Ishikawa (cell line): ENCODE results near the gene AUTS2.

Experiments
- CEBPB ChIP-seq: IDR thresholded peaks from 2 replicates; pipeline ENCODE4 v1.6.1; 2012
- CREB1 ChIP-seq: IDR thresholded peaks from 2 replicates; pipeline ENCODE4 v1.6.1; 2012; ENCODE audit warnings: low read depth
- EGR1 ChIP-seq: IDR thresholded peaks from 2 replicates; pipeline ENCODE4 v1.6.1; 2012
- EP300 ChIP-seq: IDR thresholded peaks from 2 replicates; pipeline ENCODE4 v1.6.1; 2012; ENCODE audit warnings: borderline replicate concordance
- FOXM1 ChIP-seq: IDR thresholded peaks from 2 replicates; pipeline ENCODE4 v1.6.1; 2012; ENCODE audit warnings: low read depth, borderline replicate concordance
- MAX ChIP-seq: IDR thresholded peaks from 2 replicates; pipeline ENCODE4 v1.6.1; 2012
- NFIC ChIP-seq: IDR thresholded peaks from 2 replicates; pipeline ENCODE4 v1.6.1; 2012
- RAD21 ChIP-seq: IDR thresholded peaks from 2 replicates; pipeline ENCODE4 v1.6.1; 2012; ENCODE audit warnings: low read depth
- TAF1 ChIP-seq: IDR thresholded peaks from 2 replicates; pipeline ENCODE4 v1.6.1; 2012; ENCODE audit warnings: low read depth, mild to moderate bottlenecking
- TCF12 ChIP-seq: IDR thresholded peaks from 2 replicates; pipeline ENCODE4 v1.6.1; 2012; ENCODE audit warnings: low read depth
- TEAD4 ChIP-seq: IDR thresholded peaks from 2 replicates; pipeline ENCODE4 v1.6.1; 2012
- YY1 ChIP-seq: IDR thresholded peaks from 2 replicates; pipeline ENCODE4 v1.6.1; 2012; ENCODE audit warnings: low read depth
- ZBTB7A ChIP-seq: IDR thresholded peaks from 2 replicates; pipeline ENCODE4 v1.6.1; 2012; ENCODE audit warnings: low read depth
- TF ChIP-seq, protein P1 (sequence below): IDR thresholded peaks from 2 replicates; pipeline ENCODE4 v1.6.1; 2012; ENCODE audit warnings: low read depth, mild to moderate bottlenecking
- TF ChIP-seq, protein P2 (sequence below): IDR thresholded peaks from 2 replicates; pipeline ENCODE4 v1.6.1; 2012

AUTS2 gene

GRCh38 chr7:70241536-70242175, 643.4 kb downstream of the AUTS2 start:
- TF ChIP-seq EGR1 = no peak
- TF ChIP-seq TAF1 = no peak
- TF ChIP-seq TCF12 = no peak
- TF ChIP-seq, protein P1, sequence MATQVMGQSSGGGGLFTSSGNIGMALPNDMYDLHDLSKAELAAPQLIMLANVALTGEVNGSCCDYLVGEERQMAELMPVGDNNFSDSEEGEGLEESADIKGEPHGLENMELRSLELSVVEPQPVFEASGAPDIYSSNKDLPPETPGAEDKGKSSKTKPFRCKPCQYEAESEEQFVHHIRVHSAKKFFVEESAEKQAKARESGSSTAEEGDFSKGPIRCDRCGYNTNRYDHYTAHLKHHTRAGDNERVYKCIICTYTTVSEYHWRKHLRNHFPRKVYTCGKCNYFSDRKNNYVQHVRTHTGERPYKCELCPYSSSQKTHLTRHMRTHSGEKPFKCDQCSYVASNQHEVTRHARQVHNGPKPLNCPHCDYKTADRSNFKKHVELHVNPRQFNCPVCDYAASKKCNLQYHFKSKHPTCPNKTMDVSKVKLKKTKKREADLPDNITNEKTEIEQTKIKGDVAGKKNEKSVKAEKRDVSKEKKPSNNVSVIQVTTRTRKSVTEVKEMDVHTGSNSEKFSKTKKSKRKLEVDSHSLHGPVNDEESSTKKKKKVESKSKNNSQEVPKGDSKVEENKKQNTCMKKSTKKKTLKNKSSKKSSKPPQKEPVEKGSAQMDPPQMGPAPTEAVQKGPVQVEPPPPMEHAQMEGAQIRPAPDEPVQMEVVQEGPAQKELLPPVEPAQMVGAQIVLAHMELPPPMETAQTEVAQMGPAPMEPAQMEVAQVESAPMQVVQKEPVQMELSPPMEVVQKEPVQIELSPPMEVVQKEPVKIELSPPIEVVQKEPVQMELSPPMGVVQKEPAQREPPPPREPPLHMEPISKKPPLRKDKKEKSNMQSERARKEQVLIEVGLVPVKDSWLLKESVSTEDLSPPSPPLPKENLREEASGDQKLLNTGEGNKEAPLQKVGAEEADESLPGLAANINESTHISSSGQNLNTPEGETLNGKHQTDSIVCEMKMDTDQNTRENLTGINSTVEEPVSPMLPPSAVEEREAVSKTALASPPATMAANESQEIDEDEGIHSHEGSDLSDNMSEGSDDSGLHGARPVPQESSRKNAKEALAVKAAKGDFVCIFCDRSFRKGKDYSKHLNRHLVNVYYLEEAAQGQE = no peak
- no peak for TF ChIP-seq ZBTB7A
- TF ChIP-seq NFIC = no peak
- TF ChIP-seq YY1 = no peak
- no peak for TF ChIP-seq FOXM1
- TF ChIP-seq CREB1 = no peak
- no peak for TF ChIP-seq MAX
- no peak for TF ChIP-seq EP300
- no peak for TF ChIP-seq RAD21
- TF ChIP-seq TEAD4 = no peak
- TF ChIP-seq, protein P2, sequence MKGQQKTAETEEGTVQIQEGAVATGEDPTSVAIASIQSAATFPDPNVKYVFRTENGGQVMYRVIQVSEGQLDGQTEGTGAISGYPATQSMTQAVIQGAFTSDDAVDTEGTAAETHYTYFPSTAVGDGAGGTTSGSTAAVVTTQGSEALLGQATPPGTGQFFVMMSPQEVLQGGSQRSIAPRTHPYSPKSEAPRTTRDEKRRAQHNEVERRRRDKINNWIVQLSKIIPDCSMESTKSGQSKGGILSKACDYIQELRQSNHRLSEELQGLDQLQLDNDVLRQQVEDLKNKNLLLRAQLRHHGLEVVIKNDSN = no peak
- TF ChIP-seq CEBPB = no peak

DNA sequence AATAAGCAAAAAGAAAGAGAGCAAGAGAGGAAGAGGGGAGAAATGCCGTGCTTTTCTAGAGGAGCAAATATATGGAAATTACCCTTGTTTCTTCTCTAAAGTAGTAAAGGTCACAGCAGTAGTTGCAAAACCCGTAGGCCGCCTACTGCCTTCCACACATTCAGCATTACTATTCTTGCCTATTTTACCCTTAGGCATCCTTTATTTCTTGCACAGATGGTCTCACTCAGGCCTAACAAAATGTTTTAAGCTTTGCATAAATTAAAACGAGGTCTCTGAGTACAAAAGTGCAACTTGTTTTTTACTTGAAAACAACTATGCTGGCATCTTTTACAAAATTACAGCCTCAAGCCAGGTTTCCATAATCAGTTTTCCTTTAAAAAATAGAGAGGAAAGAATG, 644.6 kb downstream of the AUTS2 start:
- TF ChIP-seq TCF12 (no peak), RAD21 (no peak), CEBPB (no peak), ZBTB7A (no peak), EGR1 (no peak), EP300 (no peak), NFIC (no peak), TAF1 (no peak)
- TF ChIP-seq, protein P1 = no peak

- no peak for TF ChIP-seq YY1
- no peak for TF ChIP-seq EGR1
- no peak for TF ChIP-seq NFIC
- TF ChIP-seq, protein P1 = no peak
- no peak for TF ChIP-seq TCF12
- TF ChIP-seq ZBTB7A = no peak
- no peak for TF ChIP-seq TAF1
- TF ChIP-seq, protein P2 = no peak
- TF ChIP-seq FOXM1 = no peak
- no peak for TF ChIP-seq MAX
- no peak for TF ChIP-seq EP300
- no peak for TF ChIP-seq CEBPB
- no peak for TF ChIP-seq TEAD4
- no peak for TF ChIP-seq RAD21
Observed at GRCh38 chr7:70243443-70243842, 645.2 kb downstream of the AUTS2 start.

GRCh38 chr7:70257921-70258320, 659.6 kb downstream of the AUTS2 start:
- no peak for TF ChIP-seq FOXM1
- TF ChIP-seq, protein P2 = no peak
- TF ChIP-seq ZBTB7A = no peak
- TF ChIP-seq YY1 = no peak
- no peak for TF ChIP-seq NFIC
